Measurements from ENCODE around the gene GABRG3. TPM values are rescaled to one million over a fixed set of nuclear protein-coding genes. Genes with fewer than 3 reads are reported as not detected.

Gene GABRG3
- total and polyA plus RNA-seq, 4 donors = 0.02 to 0.19 TPM; not detected in 2

DNA sequence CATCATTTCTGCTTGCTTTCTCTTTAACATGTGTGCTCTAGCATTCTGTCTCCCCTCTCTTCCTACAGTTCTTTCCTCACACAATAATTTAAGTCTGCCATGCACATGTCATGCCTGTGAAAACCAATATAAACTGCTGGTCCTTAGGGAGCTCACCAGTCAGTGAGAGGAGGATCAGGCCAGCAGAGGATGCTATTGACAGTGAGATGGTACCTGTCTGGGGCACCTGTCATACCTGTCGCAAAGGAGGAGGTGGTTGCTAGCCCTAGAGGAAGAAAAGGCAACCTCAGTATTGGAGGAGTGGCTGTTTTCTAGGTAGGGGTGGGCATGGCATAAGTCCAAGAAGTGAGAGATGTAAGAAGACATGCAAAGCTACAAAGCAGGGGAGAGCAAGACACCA, 194.6 kb downstream of the GABRG3 start:
- peaks cover 0 to 3% (median 0%) of the 10 kb centered on the region in 4 donors for H3K9me3 ChIP-seq (ENCODE audit: control insufficient read depth in 4 of 4, low read length in 3 of 4)
- 85% methylated on average over 1 of the region's 1 CpG for WGBS
- H3K9ac ChIP-seq (ENCODE audit: low read depth in 1 of 2, low read length in 2 of 2) = no peak overlapping the region
- TF ChIP-seq SP1 (IDR thresholded peaks at IDR 0.05) = no peak
- TF ChIP-seq JUND (IDR thresholded peaks at IDR 0.05) = no peak
- TF ChIP-seq HNF4A (conservative IDR thresholded peaks at IDR 0.05) = no peak
- TF ChIP-seq, protein P1, sequence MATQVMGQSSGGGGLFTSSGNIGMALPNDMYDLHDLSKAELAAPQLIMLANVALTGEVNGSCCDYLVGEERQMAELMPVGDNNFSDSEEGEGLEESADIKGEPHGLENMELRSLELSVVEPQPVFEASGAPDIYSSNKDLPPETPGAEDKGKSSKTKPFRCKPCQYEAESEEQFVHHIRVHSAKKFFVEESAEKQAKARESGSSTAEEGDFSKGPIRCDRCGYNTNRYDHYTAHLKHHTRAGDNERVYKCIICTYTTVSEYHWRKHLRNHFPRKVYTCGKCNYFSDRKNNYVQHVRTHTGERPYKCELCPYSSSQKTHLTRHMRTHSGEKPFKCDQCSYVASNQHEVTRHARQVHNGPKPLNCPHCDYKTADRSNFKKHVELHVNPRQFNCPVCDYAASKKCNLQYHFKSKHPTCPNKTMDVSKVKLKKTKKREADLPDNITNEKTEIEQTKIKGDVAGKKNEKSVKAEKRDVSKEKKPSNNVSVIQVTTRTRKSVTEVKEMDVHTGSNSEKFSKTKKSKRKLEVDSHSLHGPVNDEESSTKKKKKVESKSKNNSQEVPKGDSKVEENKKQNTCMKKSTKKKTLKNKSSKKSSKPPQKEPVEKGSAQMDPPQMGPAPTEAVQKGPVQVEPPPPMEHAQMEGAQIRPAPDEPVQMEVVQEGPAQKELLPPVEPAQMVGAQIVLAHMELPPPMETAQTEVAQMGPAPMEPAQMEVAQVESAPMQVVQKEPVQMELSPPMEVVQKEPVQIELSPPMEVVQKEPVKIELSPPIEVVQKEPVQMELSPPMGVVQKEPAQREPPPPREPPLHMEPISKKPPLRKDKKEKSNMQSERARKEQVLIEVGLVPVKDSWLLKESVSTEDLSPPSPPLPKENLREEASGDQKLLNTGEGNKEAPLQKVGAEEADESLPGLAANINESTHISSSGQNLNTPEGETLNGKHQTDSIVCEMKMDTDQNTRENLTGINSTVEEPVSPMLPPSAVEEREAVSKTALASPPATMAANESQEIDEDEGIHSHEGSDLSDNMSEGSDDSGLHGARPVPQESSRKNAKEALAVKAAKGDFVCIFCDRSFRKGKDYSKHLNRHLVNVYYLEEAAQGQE (IDR thresholded peaks at IDR 0.05) = no peak
- no peak overlapping the region for H3K27ac ChIP-seq (ENCODE audit: low read depth in 1 of 2, low read length in 2 of 2)
- H3K4me3 ChIP-seq (ENCODE audit: low read depth in 1 of 3, low read length in 3 of 3) = no peak overlapping the region
- no peaks in the 10 kb centered on the region for H3K27me3 ChIP-seq (ENCODE audit: control insufficient read depth in 4 of 4, insufficient read depth in 4 of 4, low read length in 3 of 4)
- no peaks in the 10 kb centered on the region for H3K36me3 ChIP-seq (ENCODE audit: control insufficient read depth in 4 of 4, insufficient read depth in 3 of 4, low read depth in 1 of 4, low read length in 3 of 4)
- no peak for DNase-seq (ENCODE audit: low spot score)
- no peaks in the 10 kb centered on the region for H3K4me1 ChIP-seq (ENCODE audit: control insufficient read depth in 4 of 4, insufficient read depth in 4 of 4, low read length in 3 of 4)

DNA sequence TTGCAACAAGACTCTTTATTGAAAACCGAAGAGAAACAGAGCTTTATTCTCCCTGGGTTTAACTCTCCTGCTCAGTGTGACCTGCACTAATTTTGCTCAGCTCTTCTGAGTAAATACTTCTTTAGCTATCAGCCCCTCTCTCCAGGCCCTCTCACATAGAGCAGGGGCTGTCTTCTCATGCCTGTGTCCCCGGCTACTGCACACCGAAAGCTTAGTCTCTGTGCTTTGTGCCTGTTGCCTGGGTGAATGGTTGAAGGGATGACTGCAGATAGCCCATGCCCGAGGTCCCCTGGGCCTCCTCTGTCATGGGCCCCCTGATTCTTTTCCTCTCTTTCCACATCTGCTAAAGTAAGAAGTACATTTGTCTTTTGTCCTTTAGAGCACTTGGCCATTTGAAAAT, 195.9 kb downstream of the GABRG3 start:
- TF ChIP-seq, protein P2, sequence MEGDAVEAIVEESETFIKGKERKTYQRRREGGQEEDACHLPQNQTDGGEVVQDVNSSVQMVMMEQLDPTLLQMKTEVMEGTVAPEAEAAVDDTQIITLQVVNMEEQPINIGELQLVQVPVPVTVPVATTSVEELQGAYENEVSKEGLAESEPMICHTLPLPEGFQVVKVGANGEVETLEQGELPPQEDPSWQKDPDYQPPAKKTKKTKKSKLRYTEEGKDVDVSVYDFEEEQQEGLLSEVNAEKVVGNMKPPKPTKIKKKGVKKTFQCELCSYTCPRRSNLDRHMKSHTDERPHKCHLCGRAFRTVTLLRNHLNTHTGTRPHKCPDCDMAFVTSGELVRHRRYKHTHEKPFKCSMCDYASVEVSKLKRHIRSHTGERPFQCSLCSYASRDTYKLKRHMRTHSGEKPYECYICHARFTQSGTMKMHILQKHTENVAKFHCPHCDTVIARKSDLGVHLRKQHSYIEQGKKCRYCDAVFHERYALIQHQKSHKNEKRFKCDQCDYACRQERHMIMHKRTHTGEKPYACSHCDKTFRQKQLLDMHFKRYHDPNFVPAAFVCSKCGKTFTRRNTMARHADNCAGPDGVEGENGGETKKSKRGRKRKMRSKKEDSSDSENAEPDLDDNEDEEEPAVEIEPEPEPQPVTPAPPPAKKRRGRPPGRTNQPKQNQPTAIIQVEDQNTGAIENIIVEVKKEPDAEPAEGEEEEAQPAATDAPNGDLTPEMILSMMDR (IDR thresholded peaks at IDR 0.05; ENCODE audit: low read depth, low read length, missing input control) = no peak
- TF ChIP-seq YY1 (IDR thresholded peaks at IDR 0.05) (no peak), HNF4A (conservative IDR thresholded peaks at IDR 0.05) (no peak), FOXA1 (IDR thresholded peaks at IDR 0.05) (no peak), SP1 (IDR thresholded peaks at IDR 0.05) (no peak), FOXA2 (IDR thresholded peaks at IDR 0.05) (no peak), GABPA (IDR thresholded peaks at IDR 0.05 in 1 of 2, conservative IDR thresholded peaks at IDR 0.05 in 1 of 2) (no peak), HNF4G (IDR thresholded peaks at IDR 0.05) (no peak), RAD21 (IDR thresholded peaks at IDR 0.05) (no peak), JUND (IDR thresholded peaks at IDR 0.05) (no peak), RXRA (IDR thresholded peaks at IDR 0.05) (no peak)
- TF ChIP-seq, protein P3, sequence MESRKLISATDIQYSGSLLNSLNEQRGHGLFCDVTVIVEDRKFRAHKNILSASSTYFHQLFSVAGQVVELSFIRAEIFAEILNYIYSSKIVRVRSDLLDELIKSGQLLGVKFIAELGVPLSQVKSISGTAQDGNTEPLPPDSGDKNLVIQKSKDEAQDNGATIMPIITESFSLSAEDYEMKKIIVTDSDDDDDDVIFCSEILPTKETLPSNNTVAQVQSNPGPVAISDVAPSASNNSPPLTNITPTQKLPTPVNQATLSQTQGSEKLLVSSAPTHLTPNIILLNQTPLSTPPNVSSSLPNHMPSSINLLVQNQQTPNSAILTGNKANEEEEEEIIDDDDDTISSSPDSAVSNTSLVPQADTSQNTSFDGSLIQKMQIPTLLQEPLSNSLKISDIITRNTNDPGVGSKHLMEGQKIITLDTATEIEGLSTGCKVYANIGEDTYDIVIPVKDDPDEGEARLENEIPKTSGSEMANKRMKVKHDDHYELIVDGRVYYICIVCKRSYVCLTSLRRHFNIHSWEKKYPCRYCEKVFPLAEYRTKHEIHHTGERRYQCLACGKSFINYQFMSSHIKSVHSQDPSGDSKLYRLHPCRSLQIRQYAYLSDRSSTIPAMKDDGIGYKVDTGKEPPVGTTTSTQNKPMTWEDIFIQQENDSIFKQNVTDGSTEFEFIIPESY (IDR thresholded peaks at IDR 0.05) = no peak
- TF ChIP-seq, protein P4, sequence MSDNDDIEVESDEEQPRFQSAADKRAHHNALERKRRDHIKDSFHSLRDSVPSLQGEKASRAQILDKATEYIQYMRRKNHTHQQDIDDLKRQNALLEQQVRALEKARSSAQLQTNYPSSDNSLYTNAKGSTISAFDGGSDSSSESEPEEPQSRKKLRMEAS (IDR thresholded peaks at IDR 0.05) = no peak
- TF ChIP-seq, protein P5, sequence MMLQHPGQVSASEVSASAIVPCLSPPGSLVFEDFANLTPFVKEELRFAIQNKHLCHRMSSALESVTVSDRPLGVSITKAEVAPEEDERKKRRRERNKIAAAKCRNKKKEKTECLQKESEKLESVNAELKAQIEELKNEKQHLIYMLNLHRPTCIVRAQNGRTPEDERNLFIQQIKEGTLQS (IDR thresholded peaks at IDR 0.05) = no peak
- Histone ChIP-seq H3K9ac (ENCODE audit: low read depth in 1 of 2, low read length in 2 of 2) (no peak overlapping the region), H3K4me1 (ENCODE audit: control insufficient read depth in 4 of 4, insufficient read depth in 4 of 4, low read length in 3 of 4) (no peaks in the 10 kb centered on the region), H3K4me3 (ENCODE audit: low read depth in 1 of 3, low read length in 3 of 3) (no peak overlapping the region), H3K9me3 (ENCODE audit: control insufficient read depth in 4 of 4, low read length in 3 of 4) (no peaks in the 10 kb centered on the region), H3K36me3 (ENCODE audit: control insufficient read depth in 4 of 4, insufficient read depth in 3 of 4, low read depth in 1 of 4, low read length in 3 of 4) (no peaks in the 10 kb centered on the region), H3K27me3 (ENCODE audit: control insufficient read depth in 4 of 4, insufficient read depth in 4 of 4, low read length in 3 of 4) (no peaks in the 10 kb centered on the region), H3K27ac (ENCODE audit: low read depth in 1 of 2, low read length in 2 of 2) (no peak overlapping the region)
- no peak for DNase-seq (ENCODE audit: low spot score)
- WGBS = 44% methylated on average over 4 of the region's 4 CpGs

All from liver (tissue), 9 donors.